Fibroblast of lung (primary cell): ENCODE results near the gene MPZL2. TPM values are rescaled to one million over a fixed set of nuclear protein-coding genes. Genes with fewer than 3 reads are reported as not detected.

Experiments
- DNase-seq, 2 donors: peaks; one replicate each; pipeline versions ENCODE4 v3.0.0 to v3.0.0-alpha.2; 2010; ENCODE audit warnings: low read depth in 2 of 2
- H2AFZ ChIP-seq: 2 replicates; pipeline ENCODE4 v1.5.1; 2012; ENCODE audit warnings: low read length, control low read depth, inconsistent platforms
- H3K27ac ChIP-seq: 2 replicates; pipeline ENCODE4 v1.5.1; 2011; ENCODE audit warnings: low read length, control low read depth; ENCODE audit not compliant: insufficient read depth
- H3K27me3 ChIP-seq: 2 replicates; pipeline ENCODE4 v1.5.1; 2011; ENCODE audit warnings: mild to moderate bottlenecking, low read length; ENCODE audit not compliant: control insufficient read depth, insufficient read depth
- H3K36me3 ChIP-seq: 2 replicates; pipeline ENCODE4 v1.5.1; 2011; ENCODE audit warnings: low read length; ENCODE audit not compliant: control insufficient read depth, insufficient read depth
- H3K4me1 ChIP-seq: 2 replicates; pipeline ENCODE4 v1.5.1; 2011; ENCODE audit warnings: low read length; ENCODE audit not compliant: control insufficient read depth, insufficient read depth; ENCODE audit errors: extremely low read depth
- H3K4me2 ChIP-seq: 2 replicates; pipeline ENCODE4 v1.5.1; 2011; ENCODE audit warnings: low read length, control low read depth; ENCODE audit not compliant: insufficient read depth; ENCODE audit errors: extremely low read depth
- H3K4me3 ChIP-seq, 4 experiments: fragments of 200-600 bp in 1 of 4; sonication (generic) in 1 of 4; replicated peaks in 1 of 4; 2 replicates each; pipeline ENCODE4 v1.5.1; 2011 to 2016; ENCODE audit warnings: low read length in 4 of 4, low read depth in 3 of 4, mild to moderate bottlenecking in 3 of 4, control low read depth in 2 of 4, inconsistent platforms in 1 of 4, mixed read lengths in 1 of 4; ENCODE audit not compliant: insufficient read depth in 1 of 4; ENCODE audit errors: control extremely low read depth in 1 of 4
- H3K79me2 ChIP-seq: 2 replicates; pipeline ENCODE4 v1.5.1; 2012; ENCODE audit warnings: mild to moderate bottlenecking, low read length, inconsistent platforms; ENCODE audit not compliant: control insufficient read depth, insufficient read depth
- H3K9ac ChIP-seq: 2 replicates; pipeline ENCODE4 v1.5.1; 2011; ENCODE audit warnings: mild to moderate bottlenecking, low read length, control low read depth; ENCODE audit not compliant: insufficient read depth
- H3K9me3 ChIP-seq: 2 replicates; pipeline ENCODE4 v1.5.1; 2012; ENCODE audit warnings: low read depth, low read length; ENCODE audit not compliant: control insufficient read depth, insufficient read depth
- H4K20me1 ChIP-seq: 2 replicates; pipeline ENCODE4 v1.5.1; 2011; ENCODE audit warnings: low read length; ENCODE audit not compliant: control insufficient read depth, insufficient read depth; ENCODE audit errors: extremely low read depth
- CTCF ChIP-seq, 2 donors: IDR thresholded peaks in 1 of 2; conservative IDR thresholded peaks in 1 of 2; 1 replicate in 1 of 2; 2 replicates in 1 of 2; pipeline ENCODE4 v1.5.1; 2011 to 2012; ENCODE audit warnings: low read length in 2 of 2, control low read depth in 1 of 2, inconsistent platforms in 1 of 2, low read depth in 1 of 2, mild to moderate bottlenecking in 1 of 2
- EZH2 ChIP-seq: IDR thresholded peaks from 2 replicates; pipeline ENCODE4 v1.5.1; 2012; ENCODE audit warnings: low read length, control low read depth, mild to moderate bottlenecking; ENCODE audit errors: missing control alignments
- polyA plus RNA-seq, 2 donors: library from polyadenylated mRNA; depleted of rRNA in 1 of 2; stranded (reverse) in 1 of 2; unstranded in 1 of 2; fragments of >200 nt; gene quantifications; 2 replicates each; pipeline ENCODE4 v1.2.1, GENCODE V29; 2011 to 2012; ENCODE audit warnings: missing spikeins in 1 of 2
- total RNA-seq: library from RNA; depleted of rRNA; stranded (reverse); fragments of >200 nt; gene quantifications from 2 replicates; pipeline ENCODE4 v1.2.1, GENCODE V29; 2014

The MPZL2 gene
- total and polyA plus RNA-seq, 2 donors (not counting 1 experiment from before 2014, with no cell fraction given), result not detected

- Histone ChIP-seq H3K27me3 (peaks cover 5% of the 10 kb centered on the region), H2AFZ (no peak overlapping the region), H3K79me2 (no peaks in the 10 kb centered on the region), H3K9ac (no peak overlapping the region), H3K4me1 (no peaks in the 10 kb centered on the region), H3K36me3 (no peaks in the 10 kb centered on the region), H3K27ac (no peak overlapping the region), H3K9me3 (no peaks in the 10 kb centered on the region), H3K4me3 (no peak overlapping the region), H3K4me2 (no peak overlapping the region), H4K20me1 (no peaks in the 10 kb centered on the region)
- DNase-seq, result no peak
- no peak for TF ChIP-seq CTCF (conservative IDR thresholded peaks at IDR 0.05 in 1 of 2, IDR thresholded peaks at IDR 0.05 in 1 of 2; ENCODE audit: low read depth in 1 of 2, low read length in 2 of 2)
- TF ChIP-seq EZH2, result no peak
These were observed 7.9 kb upstream of the MPZL2 start for GRCh38 chr11:118272001-118272400.

- no peak overlapping the region for H2AFZ ChIP-seq
- H3K27ac ChIP-seq, result no peak overlapping the region
- no peaks in the 10 kb centered on the region for H4K20me1 ChIP-seq
- H3K27me3 ChIP-seq, result peaks cover 33% of the 10 kb centered on the region
- TF ChIP-seq CTCF (conservative IDR thresholded peaks at IDR 0.05 in 1 of 2, IDR thresholded peaks at IDR 0.05 in 1 of 2; ENCODE audit: low read depth in 1 of 2, low read length in 2 of 2) (no peak), EZH2 (no peak)
- no peaks in the 10 kb centered on the region for H3K4me1 ChIP-seq
- no peaks in the 10 kb centered on the region for H3K36me3 ChIP-seq
- no peak overlapping the region for H3K4me3 ChIP-seq
- no peak for DNase-seq
- H3K9me3 ChIP-seq, result no peaks in the 10 kb centered on the region
- H3K79me2 ChIP-seq, result no peaks in the 10 kb centered on the region
- H3K4me2 ChIP-seq, result no peak overlapping the region
- no peak overlapping the region for H3K9ac ChIP-seq
These were observed 3.4 kb upstream of the MPZL2 start for GRCh38 chr11:118267486-118267885.

GRCh38 chr11:118265954-118266353, 1.9 kb upstream of the MPZL2 start:
- H3K79me2 ChIP-seq, result no peaks in the 10 kb centered on the region
- H3K36me3 ChIP-seq, result no peaks in the 10 kb centered on the region
- H3K27ac ChIP-seq, result no peak overlapping the region
- H3K4me3 ChIP-seq, result no peak overlapping the region
- no peak overlapping the region for H3K4me2 ChIP-seq
- H3K4me1 ChIP-seq, result no peaks in the 10 kb centered on the region
- H3K9me3 ChIP-seq, result no peaks in the 10 kb centered on the region
- H3K27me3 ChIP-seq, result peaks cover 36% of the 10 kb centered on the region
- H4K20me1 ChIP-seq, result no peaks in the 10 kb centered on the region
- DNase-seq, result no peak
- no peak overlapping the region for H2AFZ ChIP-seq
- no peak for TF ChIP-seq EZH2
- TF ChIP-seq CTCF (conservative IDR thresholded peaks at IDR 0.05 in 1 of 2, IDR thresholded peaks at IDR 0.05 in 1 of 2; ENCODE audit: low read depth in 1 of 2, low read length in 2 of 2), result no peak
- no peak overlapping the region for H3K9ac ChIP-seq
